Measurements from ENCODE around the gene C16orf90.

- no peak for TF ChIP-seq YY1 (IDR thresholded peaks at IDR 0.05; ENCODE audit: insufficient read depth, insufficient read length)
- no peak for TF ChIP-seq SUZ12 (IDR thresholded peaks at IDR 0.05; ENCODE audit: extremely low read depth, insufficient read depth, insufficient read length)
- no peak for TF ChIP-seq ZNF274 (IDR thresholded peaks at IDR 0.05; ENCODE audit: low read depth, low read length)
Measured at GRCh38 chr16:3536271-3536731, 41.0 kb upstream of the C16orf90 start.

Data from NT2/D1 (cell line).